NCI-H1694 treated with DMSO at 0.1 percent for 48 hours (cell line): ENCODE results near the gene ABAT.
A peak's percentile ranks its signal among the peaks of the same experiment; 100 is the strongest.
"Not testable (repeated sequence)": the region's sequence is repeated elsewhere in the genome, so short reads cannot be mapped to it uniquely, and the experiment has no call there.

Experiments
- DNase-seq: peaks from one replicate; lab custom pipeline; 2025; lab: John Stamatoyannopoulos, UW

ABAT gene

DNA sequence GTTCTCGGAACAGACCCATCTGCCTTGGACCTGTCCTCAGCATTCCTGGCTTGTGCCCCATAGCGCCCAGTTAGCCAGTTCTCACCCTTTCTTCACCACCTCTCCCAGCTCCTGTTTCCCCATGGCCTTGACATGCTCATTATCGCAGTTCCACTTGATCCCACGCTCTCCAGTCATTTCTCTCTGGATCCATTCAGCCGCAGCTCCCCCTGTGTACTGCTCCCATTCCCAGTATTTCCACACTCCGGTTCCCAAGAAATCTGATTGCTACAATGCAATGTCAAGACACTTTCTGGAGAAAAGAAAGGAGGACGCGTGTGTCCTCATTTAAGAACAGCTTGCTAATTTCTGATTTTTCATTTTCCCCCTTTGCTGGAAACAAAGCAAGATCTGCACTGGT lies 67.7 kb downstream of the ABAT start:
- no peak for DNase-seq

DNA sequence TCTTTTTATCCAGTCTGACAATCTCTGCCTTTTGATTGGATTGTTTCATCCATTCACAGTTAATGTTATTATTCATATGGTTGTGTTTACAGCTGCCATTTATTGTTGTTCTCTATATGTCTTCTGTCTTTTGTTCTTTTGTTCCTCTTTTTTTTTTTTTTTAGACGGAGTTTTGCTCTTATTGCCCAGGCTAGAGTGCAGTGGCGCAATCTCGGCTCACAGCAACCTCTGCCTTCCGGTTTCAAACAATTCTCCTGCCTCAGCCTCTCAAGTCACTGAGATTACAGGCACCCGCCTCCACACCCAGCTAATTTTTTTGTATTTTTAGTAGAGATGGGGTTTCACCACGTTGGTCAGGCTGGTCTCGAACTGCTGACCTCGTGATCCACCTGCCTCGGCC lies 74.5 kb downstream of the ABAT start:
- not testable (repeated sequence) for DNase-seq

DNA sequence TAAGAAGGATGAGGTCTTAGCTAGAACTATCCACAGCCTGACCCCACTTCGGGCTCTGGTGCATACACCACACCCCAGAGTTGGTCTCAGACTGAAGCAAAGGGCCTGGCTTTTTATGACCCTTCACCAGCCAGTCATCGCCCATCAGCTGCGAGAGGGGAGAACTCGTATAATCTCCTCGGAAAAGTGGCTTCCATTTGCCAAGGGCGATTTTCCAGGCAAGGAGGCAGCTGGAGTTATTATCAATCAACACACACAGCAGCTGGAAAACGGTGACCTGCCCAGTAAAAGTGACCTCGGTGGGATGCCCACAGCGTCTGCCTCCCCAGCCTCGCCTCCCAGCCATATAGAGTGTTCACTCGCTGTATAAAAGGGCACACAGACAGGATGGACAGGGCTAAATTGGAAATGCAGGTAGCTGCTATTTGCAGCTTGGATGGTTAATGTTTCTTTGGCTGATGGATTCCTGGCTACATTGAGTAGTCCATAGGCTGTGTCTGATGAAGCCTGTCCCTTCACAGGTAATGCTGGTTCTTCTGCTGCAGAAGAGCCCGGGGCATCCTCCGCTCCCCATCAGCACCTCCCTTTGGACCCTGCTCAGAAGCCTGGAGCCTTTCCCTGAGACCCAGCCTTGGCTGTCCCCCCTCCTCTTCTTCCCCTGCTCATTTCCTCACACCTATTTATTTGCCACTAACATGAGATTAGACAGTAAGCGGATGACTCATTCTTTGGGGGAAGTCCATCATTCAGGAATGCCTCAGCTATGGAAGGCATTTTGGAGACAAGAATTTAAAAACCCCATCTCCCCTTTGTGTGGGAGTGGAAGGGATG lies 77.3 kb downstream of the ABAT start:
- DNase-seq = no peak

DNA sequence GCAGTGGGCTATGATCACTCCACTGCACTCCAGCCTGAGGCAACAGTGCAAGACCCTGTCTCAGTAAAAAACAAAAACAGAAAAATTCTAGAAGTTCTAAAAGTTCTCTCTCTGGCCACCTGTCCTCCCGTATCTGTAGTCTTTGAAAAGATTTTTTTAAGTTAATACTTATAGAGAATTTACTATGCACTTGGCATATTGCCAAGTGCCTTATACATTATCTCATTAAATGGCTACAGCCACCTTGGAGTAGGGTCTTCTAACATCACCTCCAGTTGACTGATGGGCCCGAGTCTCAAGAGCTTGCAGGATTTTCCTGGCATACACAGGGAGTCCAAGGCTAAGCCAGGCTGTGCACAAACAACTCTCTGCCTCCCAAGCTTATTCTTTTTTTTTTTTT lies 78.3 kb downstream of the ABAT start:
- DNase-seq = no peak

DNA sequence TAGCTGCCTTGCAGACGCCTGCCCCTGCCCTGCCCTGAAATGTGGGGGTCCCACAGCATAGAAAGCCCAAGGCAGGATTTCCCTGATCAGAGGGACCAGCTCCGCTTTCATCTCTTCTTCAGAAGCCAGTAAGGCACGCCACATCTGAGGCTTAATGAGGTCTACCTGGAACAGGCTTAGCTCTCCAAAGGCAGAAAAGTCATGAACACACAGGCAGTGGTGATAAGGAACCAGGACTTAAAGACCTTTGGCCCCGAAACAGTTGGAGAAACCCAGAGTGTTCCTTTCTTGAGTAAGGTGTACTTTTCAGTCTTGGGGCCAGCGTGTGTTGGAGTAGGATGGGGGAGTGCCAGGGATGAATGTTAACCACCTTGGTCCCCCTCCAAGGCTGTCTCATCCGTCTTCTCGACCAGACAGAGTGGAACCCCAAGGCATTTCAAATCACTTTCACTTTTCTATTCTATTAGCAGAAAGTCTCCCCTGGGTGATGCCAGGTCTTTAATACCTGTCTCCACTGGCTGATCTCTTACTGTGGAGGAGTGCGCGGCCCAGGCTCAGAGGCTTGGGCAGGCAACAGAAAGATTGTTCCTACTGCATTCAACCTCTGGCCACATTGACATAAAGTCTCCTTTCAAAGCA lies 79.1 kb downstream of the ABAT start:
- DNase-seq = no peak

DNA sequence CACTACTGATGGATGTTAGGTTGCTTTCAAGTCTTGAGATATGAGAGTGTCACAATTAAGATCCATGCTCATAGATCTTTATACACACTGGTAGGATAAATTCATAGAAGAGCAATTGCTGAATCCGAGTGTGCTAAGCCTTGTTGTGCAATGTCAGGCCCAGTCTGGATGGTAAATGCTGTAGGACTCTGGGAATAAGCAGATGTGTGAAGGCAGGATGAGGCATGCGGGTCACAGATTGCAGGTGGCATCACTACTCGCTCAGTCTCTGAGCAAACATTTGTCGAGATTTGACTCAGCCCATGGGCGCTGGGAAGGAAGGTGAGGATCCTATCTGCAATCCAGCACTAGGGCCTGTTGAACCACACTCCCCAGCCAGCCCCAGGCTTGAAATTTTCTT lies 82.3 kb downstream of the ABAT start:
- DNase-seq = peak; percentile 62

DNA sequence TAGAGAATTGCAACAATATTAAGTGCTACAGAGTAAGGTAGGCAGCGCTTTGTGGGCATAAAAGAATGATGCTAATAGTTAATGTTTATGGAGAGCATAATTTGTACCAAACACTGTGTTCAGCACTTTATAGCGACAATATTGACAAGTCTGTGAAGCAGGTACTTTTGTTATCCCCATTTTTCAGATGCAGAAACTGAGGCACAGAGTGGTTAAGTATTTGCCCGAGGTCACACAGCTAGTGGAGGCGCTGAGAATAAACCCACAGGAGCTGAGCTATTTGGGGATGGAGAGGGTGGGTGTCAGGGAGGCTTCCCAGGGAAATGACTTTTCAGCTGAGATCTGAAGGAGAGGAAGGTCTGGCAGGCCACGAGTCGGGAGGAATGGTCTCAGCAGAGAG lies 83.6 kb downstream of the ABAT start:
- DNase-seq = no peak

DNA sequence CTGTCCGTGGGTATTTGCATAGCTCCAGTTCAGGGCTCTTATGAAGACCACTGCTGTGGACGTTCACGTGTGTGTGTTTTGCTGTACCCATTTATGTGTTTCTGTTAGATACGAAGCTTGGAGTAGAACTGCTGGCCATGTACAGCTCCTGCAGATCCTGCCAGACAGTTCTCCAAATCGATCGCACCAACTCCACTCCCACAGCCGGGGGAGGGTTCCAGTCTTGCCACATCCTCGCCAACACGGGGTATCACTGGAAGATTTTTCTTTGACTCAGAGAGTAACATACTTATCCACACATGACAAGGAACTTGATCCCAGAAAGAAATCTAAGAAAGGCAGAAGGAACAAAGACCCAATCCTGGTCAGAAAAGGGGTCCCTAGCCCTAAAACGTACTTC lies 85.6 kb downstream of the ABAT start:
- DNase-seq = no peak

DNA sequence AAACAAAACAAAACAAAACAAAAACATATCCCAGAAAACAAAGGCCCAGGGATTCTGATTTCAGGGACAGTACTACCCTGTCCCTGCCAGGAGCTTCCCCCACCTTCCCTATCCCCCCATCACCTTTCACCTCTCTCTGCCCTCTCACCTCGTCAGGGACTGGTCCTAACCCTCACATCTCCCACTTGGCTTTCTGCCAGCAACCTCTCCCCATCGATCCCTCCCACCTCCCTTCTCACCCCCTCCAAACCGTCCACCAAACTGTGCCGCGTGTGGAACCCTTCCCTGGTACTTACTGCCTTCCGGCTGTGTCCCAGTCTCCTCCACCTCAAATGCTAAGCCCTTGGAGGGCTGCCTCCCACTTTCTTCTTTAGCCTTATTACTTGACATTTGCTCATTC lies 86.7 kb downstream of the ABAT start:
- DNase-seq = no peak

DNA sequence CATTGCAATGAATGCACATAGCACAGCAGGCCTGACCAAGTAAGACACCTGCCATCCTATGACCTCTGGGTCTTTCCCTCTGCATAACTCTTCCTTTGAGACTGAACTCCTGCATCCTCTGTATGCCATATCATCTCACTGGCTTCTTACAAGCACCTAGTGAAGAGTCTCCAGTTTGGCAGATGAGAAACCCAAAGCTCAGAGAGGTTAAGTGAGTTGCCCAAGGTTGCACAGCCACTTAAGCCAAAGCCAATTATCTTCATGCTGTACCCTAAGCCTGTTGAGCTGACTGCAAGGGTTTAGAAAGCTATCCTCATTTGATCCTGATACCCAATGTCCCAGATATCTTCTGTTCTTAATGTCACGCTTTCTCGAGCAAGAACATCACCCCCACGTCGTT lies 87.8 kb downstream of the ABAT start:
- no peak for DNase-seq

DNA sequence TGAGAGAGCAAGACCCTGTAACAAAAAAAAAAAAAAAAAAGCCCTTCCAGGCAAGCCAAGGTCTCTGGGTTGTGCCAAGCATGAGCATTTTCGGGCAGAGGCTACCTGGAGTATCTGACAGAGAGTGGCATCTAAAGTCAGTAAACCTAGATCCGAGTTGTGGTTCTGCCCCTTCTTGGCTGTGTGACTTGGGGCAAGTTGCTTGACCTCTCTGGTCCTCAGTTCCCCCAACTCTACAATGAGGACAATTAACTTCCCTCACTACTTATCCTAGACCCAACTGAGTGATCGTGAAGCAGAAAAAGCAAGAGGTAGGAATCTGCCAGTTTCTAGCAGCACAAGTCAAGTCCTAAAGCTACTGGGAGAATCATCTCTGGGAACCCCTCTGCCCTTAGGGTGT lies 88.7 kb downstream of the ABAT start:
- DNase-seq = no peak

DNA sequence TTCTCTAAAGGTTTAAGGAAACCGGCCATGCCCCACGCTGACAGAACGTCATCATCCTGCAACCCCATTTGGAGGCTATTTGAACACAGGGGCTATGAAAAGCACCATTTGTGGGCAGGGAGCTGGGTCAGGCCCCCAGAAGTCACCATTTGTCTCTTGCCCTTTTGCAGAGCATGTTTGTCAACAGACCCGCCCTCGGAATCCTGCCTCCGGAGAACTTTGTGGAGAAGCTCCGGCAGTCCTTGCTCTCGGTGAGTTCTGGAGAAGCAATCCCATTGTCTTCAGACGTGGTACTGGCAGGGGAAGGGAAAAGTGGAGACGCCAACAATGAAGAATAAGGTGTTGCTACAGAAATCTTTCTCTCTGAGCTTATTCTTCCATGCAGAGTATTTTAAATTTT lies 89.5 kb downstream of the ABAT start:
- DNase-seq = no peak

DNA sequence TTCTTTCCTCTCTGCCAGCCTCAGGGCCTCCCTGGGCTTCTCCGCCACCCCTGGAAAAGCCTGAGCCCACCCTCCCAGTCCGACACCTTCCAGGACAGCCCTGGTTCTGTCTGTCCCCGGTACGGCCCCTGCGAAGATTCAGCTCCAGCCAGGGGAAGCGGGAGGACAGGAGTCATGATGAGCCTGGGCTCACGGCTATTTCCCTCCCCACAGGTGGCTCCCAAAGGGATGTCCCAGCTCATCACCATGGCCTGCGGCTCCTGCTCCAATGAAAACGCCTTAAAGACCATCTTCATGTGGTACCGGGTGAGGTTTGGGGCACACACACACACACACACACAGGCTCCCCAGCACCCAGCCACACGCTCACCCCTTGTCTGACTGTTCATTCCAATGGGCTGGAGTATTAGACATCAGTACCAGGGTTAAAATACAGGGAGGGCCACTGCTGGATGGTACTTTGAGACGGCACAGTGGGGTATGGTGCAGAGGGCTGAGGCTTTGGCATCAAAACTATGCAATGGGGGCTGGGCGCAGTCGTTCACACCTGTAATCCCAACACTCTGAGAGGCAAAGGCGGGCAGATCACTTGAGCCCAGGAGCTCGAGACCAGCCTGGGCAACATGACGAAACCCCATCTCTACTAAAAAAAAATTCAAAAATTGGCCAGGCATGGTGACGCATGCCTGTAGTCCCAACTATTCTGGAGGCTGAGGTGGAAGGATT lies 90.3 kb downstream of the ABAT start:
- no peak for DNase-seq

DNA sequence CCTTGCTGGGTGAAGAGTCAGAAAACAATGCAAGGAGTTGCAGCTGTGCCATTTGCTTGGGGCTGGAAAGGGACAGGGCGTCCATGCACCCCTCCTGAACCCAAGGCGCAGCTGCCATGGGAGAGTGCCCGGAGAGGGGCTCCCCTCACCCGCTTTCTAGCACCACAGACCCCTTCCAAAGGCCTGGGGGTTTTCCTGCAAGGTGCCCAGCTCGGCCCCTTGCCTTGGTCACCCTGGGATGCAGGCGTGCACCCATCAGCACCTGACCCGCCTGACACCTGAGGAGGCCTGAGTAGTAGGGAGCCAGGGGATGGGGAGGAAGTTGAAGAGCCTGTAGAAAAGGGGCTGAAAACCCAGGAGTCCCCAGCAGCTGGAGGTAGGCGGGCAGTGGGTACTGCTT lies 92.8 kb downstream of the ABAT start:
- no peak for DNase-seq

DNA sequence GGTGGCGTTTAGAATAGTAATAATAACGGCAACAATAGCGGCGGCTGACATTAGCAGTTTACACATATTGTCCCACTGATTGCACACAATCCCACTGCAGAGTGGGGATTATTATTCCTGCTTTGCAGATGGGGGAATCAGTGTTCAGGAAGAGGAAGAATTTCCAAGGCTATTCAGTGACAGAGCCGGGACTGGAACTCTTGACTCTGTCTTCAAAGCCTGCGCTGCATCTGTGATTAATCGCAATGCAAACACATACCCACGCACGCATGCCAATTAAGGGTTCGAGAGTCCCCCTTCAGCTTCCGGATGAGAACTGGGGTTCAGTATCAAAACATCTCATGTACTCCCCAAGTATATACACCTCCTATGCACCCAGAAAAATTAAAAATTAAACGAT lies 93.9 kb downstream of the ABAT start:
- DNase-seq = no peak

DNA sequence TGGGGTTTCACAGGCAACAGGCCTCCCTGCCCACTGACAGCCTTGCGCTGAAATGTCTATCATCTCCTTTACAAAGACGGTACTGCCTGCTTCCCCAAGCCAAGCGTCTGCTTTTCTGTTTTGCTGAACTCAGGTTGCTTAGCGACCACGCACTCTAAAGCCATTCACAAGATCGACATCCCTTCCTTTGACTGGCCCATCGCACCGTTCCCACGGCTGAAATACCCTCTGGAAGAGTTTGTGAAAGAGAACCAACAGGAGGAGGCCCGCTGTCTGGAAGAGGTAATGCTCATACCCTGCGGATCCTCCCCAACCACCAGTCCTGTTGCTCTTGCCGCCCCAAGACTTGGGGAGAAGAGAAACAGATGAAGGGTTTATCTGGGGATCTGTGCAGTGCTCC lies 94.3 kb downstream of the ABAT start:
- DNase-seq = no peak

DNA sequence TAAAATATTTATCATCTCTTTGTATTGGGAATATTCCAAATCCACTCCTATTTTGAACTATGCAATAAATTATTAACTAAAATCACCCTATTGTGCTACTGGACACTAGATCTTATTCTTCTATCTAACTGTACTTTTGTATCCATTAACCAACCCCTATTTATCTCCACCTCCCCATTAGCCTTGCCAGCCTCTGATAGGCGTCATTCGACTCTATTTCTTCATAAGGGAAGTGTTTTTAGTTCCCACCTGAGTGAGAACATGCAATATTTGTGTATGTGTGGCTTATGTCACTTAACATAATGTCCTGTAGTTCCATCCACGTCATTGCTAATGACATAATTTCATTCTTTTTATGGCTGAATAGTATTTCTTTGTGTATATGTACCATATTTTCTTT lies 99.1 kb downstream of the ABAT start:
- DNase-seq = no peak

DNA sequence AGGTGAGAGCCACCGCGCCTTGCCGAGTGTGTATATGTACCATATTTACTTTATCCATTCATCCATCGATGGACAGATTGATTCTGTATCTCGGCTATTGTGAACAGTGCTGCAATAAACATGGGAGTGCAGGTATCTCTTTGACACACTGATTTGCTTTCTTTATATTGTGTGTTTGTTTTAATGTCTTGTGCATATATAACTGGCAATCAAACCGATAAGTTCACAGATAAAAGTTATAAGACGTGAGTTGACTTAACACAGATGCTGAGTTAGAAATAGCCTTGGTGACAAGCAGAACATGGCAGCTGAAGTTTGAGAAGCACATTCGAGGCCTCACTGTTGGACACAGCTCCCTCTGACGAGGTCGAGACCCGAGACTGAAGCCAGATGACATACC lies 99.8 kb downstream of the ABAT start:
- no peak for DNase-seq

DNA sequence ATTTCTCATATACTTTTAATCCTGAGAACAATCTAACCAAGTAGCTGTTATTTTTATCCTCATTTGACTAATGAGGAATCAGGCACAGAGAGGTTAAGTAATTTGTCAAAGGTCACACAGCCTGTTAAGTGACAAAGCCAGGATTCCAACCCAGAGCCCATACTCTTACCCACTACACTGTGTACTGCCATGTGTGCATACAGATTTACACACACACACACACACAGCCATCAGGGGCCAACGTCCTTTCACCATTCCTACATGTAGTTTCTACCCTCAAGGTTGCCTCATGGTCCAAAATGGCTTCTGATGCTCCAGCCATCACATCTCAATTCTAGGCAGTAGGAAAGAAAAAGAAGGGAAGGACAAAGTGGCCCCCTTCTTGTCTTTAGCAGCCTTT lies 100.9 kb downstream of the ABAT start:
- no peak for DNase-seq

DNA sequence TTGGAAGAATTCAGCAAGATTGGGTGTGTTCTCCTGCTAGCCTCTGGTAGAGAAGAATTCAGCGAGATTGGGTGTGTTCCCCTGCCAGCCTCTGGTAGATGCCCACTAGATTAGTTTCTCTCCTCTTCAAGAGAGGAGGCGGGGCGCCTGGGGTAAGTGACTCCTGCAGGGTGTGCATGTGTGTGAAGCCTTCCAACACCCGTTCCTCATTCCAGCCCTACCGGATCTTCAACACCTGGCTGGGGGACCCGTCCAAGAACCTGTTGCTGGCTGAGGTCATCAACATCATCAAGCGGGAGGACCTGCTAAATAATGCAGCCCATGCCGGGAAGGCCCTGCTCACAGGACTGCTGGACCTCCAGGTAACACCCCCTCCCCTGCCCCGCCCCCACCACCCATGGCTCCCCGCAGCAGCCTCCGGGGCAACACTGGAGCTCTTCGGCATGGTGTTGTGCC lies 101.7 kb downstream of the ABAT start:
- no peak for DNase-seq

DNA sequence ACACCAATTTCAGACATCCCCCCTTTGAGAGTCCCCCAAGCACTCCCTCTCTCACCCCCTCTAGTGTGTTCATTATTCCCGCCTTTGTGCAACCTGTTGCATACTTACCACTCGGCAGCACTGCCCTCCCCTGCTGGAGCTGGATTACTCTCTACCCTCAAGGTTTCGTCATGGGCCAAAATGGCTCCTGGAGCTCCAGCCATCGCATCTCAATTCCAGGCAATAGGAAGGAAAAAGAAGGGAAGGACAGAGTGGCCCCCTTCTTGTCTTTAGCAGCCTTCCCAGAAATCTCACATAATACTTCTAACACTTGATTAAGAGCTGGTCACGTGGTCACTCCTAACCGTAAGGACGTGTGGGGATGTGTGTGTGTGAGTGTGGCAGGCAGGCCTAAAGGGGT lies 102.8 kb downstream of the ABAT start:
- no peak for DNase-seq

DNA sequence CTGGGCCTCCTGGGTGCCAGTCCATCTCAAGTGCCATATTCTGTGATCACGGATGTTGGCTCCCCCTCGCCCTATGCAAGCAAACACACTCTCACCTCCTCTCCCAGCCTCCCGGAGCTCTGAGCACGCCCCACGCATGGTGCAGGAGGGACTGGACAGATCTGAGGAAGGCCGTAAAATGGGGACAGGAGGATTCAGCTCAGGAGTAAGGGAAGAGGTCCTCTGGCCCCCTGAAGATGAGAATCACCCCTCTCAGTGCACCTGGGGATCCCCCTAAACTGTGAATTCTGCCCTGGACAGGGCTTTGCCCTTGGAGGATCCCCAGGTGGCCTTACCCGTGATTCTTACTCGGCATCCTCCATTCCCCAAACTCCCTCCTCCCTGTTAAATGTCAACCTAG lies 107.4 kb downstream of the ABAT start:
- DNase-seq = no peak

DNA sequence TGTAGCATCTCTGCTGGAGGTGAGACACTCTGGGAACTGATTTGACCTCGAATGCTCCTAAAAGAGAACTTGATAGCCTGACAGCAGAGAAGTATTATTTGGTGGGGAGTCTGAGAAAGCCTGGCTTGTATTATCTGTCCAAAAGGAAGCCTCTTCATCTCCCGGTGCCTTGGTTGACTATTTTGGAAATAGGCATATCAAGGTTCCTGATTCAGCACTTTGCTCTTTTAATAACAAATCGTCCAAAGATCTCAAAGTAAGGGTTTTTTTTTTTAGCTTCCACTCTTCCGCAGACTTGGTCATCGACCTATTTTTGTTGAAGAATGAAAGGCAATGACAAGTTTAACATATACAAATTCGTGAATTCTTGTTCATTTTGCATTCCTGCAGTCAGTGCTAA lies 108.3 kb downstream of the ABAT start:
- DNase-seq = no peak
